K562 (cell line): ENCODE data around the gene MAPKAPK3. TPM values are rescaled to one million over a fixed set of nuclear protein-coding genes. Genes with fewer than 3 reads are reported as not detected.
A peak's percentile ranks its signal among the peaks of the same experiment; 100 is the strongest.

Experiments
- ARID3A ChIP-seq: IDR thresholded peaks from 2 replicates; pipeline ENCODE4 v1.6.1; 2012; ENCODE audit warnings: low read depth, low read length, improper control_type of control experiment, borderline replicate concordance
- CBFB ChIP-seq: sonication (generic); formaldehyde crosslinking; IDR thresholded peaks from 2 replicates; pipeline ENCODE4 v1.4.0; 2020; ENCODE audit warnings: mild to moderate bottlenecking, missing genetic modification reagents
- CGGBP1 ChIP-seq: fragments of 250-450 bp; sonication (Bioruptor Pico); IDR thresholded peaks from 2 replicates; pipeline ENCODE4 v1.9.0; 2021; ENCODE audit warnings: mild to moderate bottlenecking
- CHCHD3 ChIP-seq: fragments of 250-450 bp; sonication (Bioruptor Pico); IDR thresholded peaks from 2 replicates; pipeline ENCODE4 v2.1.2; 2022; ENCODE audit warnings: mild to moderate bottlenecking
- ETV5 ChIP-seq: sonication (generic); formaldehyde crosslinking; IDR thresholded peaks from 2 replicates; pipeline ENCODE4 v1.4.0; 2020; ENCODE audit warnings: low read depth, mild to moderate bottlenecking, missing genetic modification reagents
- FOXJ3 ChIP-seq: sonication (generic); formaldehyde crosslinking; IDR thresholded peaks from 2 replicates; pipeline ENCODE4 v1.4.0; 2020; ENCODE audit warnings: mild to moderate bottlenecking, missing genetic modification reagents
- GABPB2 ChIP-seq: fragments of 250-450 bp; sonication (Bioruptor Pico); conservative IDR thresholded peaks from 2 replicates; pipeline ENCODE4 v1.5.1; 2021; ENCODE audit warnings: mild to moderate bottlenecking
- GATAD2A ChIP-seq: fragments of 450-650 bp; IDR thresholded peaks from 2 replicates; pipeline ENCODE4 v1.6.1; 2017
- HDAC1 ChIP-seq, 2 experiments: fragments of 450-650 bp; IDR thresholded peaks; 2 replicates each; pipeline ENCODE4 v1.6.1; 2016 to 2017; ENCODE audit warnings: inconsistent platforms in 1 of 2, mild to moderate bottlenecking in 1 of 2, moderate library complexity in 1 of 2
- LCOR ChIP-seq: sonication (generic); formaldehyde crosslinking; IDR thresholded peaks from 2 replicates; pipeline ENCODE4 v1.8.0; 2022; ENCODE audit warnings: mild to moderate bottlenecking, missing genetic modification reagents
- MCM3 ChIP-seq: fragments of 450-650 bp; IDR thresholded peaks from 2 replicates; pipeline ENCODE4 v1.6.1; 2016
- MED1 ChIP-seq: sonication (generic); formaldehyde crosslinking; IDR thresholded peaks from 2 replicates; pipeline ENCODE4 v1.8.1; 2023; ENCODE audit warnings: missing genetic modification reagents, borderline replicate concordance
- MTA2 ChIP-seq: fragments of 450-650 bp; IDR thresholded peaks from 2 replicates; pipeline ENCODE4 v1.6.1; 2016; ENCODE audit warnings: low read depth
- PTRF ChIP-seq: fragments of 450-650 bp; IDR thresholded peaks from 2 replicates; pipeline ENCODE4 v1.6.1; 2016; ENCODE audit warnings: mild to moderate bottlenecking, missing genetic modification characterization, missing compliant biosample characterization
- RERE ChIP-seq: sonication (generic); formaldehyde crosslinking; IDR thresholded peaks from 2 replicates; pipeline ENCODE4 v1.8.0; 2023; ENCODE audit warnings: missing genetic modification reagents, mild to moderate bottlenecking, borderline replicate concordance
- THRAP3 ChIP-seq: fragments of 450-650 bp; IDR thresholded peaks from 2 replicates; pipeline ENCODE4 v1.6.1; 2016; ENCODE audit warnings: mild to moderate bottlenecking, inconsistent platforms, borderline replicate concordance
- ZBED1 ChIP-seq: IDR thresholded peaks from 2 replicates; pipeline ENCODE4 v1.6.1; 2014
- ZFX ChIP-seq: sonication (generic); formaldehyde crosslinking; IDR thresholded peaks from 2 replicates; pipeline ENCODE4 v1.8.0; 2022; ENCODE audit warnings: mild to moderate bottlenecking, missing genetic modification reagents, moderate library complexity
- ZNF184 ChIP-seq: sonication (generic); formaldehyde crosslinking; IDR thresholded peaks from 2 replicates; pipeline ENCODE4 v1.5.0; 2020; ENCODE audit warnings: missing genetic modification reagents
- ZNF511 ChIP-seq: sonication (generic); formaldehyde crosslinking; IDR thresholded peaks from 2 replicates; pipeline ENCODE4 v1.8.0; 2022; ENCODE audit warnings: mild to moderate bottlenecking, missing genetic modification reagents
- polyA plus RNA-seq, 8 experiments: library from polyadenylated mRNA; depleted of rRNA in 4 of 8; stranded (reverse) in 5 of 8; unstranded in 3 of 8; fragments of >200 nt; fragmentation: Nextera tagmentation in 2 of 8; fragmentation: Illumina TruSeq in 1 of 8; extraction: Ambion mirVana in 2 of 8; extraction: Trizol in 1 of 8; gene quantifications; 2 replicates each; pipeline versions ENCODE4 v1.2.1 to v1.2.3, GENCODE V29; 2011 to 2014; ENCODE audit warnings: inconsistent platforms in 1 of 8, missing spikeins in 1 of 8
- total RNA-seq, 7 experiments: library from RNA; depleted of rRNA in 6 of 7; stranded (reverse); fragments of >200 nt in 6 of 7; fragmentation: Illumina TruSeq in 2 of 7; extraction: Trizol in 2 of 7; gene quantifications; 2 replicates each; pipeline versions ENCODE4 v1.2.1 to v1.2.3, GENCODE V29; 2011 to 2021; ENCODE audit warnings: low replicate concordance in 1 of 7

MAPKAPK3 gene
- total and polyA plus RNA-seq, 9 of the 15 experiments (the other 6 are each of a cell fraction or from before 2014, with no cell fraction given) = 8.0 to 56.4 (median 41.2) TPM

GRCh38 chr3:50611464-50612233, 5.3 kb upstream of the MAPKAPK3 start, which contains the start of gene CISH (continued):
- TF ChIP-seq RERE (CRISPR knock-in tag) (no peak), ETV5 (CRISPR knock-in tag) (no peak; the same call in 1 of the 2 replicates), FOXJ3 (CRISPR knock-in tag) (no peak), PTRF (tag) (no peak), GABPB2 (CRISPR knock-in tag) (no peak), ZNF184 (CRISPR knock-in tag) (no peak), MCM3 (no peak), CGGBP1 (no peak), CBFB (CRISPR knock-in tag) (no peak), ARID3A (no peak), CHCHD3 (CRISPR knock-in tag) (no peak), ZFX (CRISPR knock-in tag) (no peak), ZNF511 (CRISPR knock-in tag) (no peak; the same call in 1 of the 2 replicates), GATAD2A (no peak), ZBED1 (peak; percentile 72; the same call in 1 of the 2 replicates), THRAP3 (no peak), LCOR (CRISPR knock-in tag) (no peak), HDAC1 (IDR thresholded peaks at IDR 0.05) (peak in 1 of 2 experiments; percentile 80; a peak in 2 of 4 replicates), MTA2 (peak; percentile 14; the same call in 1 of the 2 replicates), MED1 (no peak)
